Measurements from ENCODE around the gene EREG.
"Not testable (repeated sequence)": the region's sequence is repeated elsewhere in the genome, so short reads cannot be mapped to it uniquely, and the experiment has no call there.

EREG gene

GRCh38 chr4:74391890-74392475 is 27.0 kb downstream of the EREG start:
- no peak for DNase-seq

GRCh38 chr4:74394476-74395136 is 29.7 kb downstream of the EREG start:
- no peak for DNase-seq

- DNase-seq = no peak
Measured at GRCh38 chr4:74395633-74396032, 30.7 kb downstream of the EREG start.

DNA sequence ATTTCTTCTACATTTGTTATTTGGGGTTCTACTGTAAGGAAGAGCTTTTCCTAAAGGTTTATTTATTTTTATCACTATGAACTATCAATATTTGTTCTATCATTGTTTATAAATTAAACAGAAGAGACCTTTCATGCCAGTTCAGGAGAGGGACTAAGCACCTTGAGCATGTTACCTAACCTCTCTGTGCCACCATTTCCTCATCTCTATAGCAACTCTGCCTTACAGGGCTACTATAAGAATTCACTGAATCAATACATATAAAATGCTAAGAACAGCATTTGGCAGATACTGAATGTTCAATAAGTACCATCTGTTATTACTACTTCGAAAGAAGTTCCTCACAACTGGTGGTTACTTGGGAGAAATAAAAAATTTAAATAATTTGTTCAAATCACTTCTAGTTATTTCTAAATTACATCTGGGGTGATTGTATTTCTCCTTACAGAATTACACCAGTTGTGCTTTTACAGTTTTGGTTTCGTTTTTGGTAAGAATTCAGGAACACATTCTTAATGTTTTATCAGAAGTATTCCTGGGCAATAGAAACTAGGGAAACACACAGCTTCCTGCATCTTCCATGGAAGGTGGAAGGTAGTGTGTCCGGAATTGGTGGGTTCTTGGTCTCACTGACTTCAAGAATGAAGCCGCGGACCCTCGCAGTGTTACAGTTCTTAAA is 32.9 kb downstream of the EREG start:
- no peak for DNase-seq

DNA sequence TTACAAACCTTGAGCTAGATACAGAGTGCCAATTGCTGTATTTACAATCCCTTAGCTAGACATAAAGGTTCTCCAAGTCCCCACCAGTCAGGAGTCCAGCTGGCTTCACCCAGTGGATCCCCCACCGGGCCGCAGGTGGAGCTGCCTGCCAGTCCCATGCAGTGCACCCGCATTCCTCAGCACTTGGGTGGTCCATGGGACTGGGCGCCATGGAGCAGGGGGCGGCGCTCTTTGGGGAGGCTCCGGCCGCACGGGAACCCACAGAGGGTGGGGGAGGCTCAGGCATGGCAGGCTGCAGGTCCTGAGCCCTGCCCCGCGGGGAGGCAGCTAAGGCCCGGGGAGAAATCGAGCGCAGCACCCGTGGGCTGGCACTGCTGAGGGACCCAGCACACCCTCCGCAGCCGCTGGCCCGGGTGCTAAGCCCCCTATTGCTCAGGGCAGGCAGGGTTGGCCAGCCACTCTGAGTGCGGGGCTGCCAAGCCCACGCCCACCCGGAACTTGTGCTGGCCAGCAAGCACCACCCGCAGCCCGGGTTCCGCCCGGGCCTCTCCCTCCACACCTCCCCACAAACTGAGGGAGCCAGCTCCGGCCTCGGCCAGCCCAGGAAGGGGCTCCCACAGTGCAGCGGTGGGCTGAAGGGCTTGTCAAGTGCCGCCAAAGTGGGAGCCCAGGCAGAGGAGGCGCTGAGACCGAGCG is 34.1 kb downstream of the EREG start:
- DNase-seq = not testable (repeated sequence)

DNA sequence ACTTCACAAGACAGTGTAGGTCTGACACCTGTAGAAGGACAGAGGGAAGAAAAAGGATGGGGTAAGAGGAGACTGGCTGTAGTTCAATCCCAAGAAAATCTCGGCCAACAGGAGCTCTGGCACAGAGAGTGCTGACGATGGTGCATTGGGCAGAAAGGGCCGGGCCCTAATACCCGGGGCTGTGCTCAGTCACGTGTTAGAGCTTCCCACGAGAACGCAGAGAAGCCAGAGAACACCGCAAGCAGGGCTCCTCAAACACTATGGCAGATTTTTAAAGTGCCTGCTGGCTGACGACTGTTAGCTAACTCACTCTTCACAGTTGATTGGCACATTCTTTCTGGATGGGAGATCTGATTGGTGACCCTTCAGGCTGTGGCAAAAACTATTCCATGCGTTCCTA is 35.5 kb downstream of the EREG start:
- DNase-seq = no peak

- DNase-seq = no peak
Measured at GRCh38 chr4:74402692-74403456, 37.9 kb downstream of the EREG start.

DNA sequence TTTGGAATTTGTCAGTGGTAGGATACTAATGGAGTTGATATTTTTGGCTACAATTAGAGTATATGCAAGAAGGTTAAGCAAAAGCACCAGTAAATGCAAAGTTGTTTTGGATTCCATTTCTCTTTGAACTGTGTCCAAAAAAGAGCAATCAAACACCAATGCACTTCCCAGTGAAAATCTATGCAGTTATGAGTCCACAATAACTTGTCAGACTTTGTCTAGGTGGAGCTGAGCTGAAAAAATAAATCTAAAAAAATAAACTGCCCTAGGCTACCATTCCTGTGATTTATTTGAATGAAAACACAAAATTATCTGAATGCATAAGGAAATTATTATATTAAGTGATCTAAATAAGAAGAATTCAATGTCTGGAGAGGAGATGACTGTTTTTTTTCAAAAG is 42.9 kb downstream of the EREG start:
- no peak for DNase-seq

DNA sequence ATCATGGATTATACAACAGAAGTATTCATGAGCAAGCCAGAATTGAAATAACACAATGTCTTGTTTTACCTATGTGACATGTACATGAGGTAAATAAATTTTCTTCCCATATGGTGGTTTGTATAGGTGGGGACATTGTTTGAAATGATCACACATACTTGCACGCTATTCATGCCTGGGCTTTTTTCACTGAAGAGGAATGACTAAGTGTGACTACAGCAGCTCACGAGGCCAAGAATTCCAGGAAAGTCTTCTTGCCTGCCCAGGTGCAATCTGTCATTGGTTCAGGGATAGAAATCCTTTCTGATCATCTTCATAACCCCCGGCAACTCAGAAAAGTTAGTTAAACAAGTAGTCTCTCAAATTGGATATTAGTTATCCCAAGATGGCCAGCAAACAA is 43.7 kb downstream of the EREG start:
- no peak for DNase-seq

GRCh38 chr4:74410272-74410671 is 45.3 kb downstream of the EREG start:
- no peak for DNase-seq

- no peak for DNase-seq
Measured at GRCh38 chr4:74412225-74412624, 47.3 kb downstream of the EREG start.

- no peak for DNase-seq
Measured at GRCh38 chr4:74413265-74413664, 48.3 kb downstream of the EREG start.

DNA sequence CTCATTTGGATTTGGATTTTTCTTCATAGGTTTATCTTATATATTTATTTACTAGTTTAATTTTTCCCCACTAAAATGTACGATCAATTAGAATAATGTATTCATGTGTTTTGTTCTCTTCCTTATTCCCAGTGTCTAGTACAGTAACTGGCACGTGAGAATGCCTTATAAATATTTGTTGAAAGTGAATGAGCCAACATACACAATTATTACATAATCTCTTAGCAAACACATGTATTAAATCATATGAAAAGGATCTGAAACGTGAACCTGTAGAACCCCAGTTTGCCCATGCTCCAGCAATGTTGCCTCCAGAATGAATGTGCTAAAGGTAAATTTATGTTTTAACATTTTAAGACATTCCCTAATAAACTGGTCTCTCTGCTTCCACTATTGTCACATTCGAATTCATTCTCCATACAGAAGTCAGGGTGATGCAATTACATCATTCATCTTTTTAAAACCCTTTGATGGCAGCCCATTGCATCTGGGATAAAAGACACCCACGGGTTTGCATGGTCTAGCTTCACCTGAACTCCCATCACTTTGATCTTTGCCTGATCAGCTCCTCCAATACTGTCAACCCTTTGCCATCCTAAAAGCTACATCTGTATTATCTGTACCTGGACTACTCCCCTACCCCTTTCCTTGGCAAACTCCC is 49.3 kb downstream of the EREG start:
- DNase-seq = no peak

DNA sequence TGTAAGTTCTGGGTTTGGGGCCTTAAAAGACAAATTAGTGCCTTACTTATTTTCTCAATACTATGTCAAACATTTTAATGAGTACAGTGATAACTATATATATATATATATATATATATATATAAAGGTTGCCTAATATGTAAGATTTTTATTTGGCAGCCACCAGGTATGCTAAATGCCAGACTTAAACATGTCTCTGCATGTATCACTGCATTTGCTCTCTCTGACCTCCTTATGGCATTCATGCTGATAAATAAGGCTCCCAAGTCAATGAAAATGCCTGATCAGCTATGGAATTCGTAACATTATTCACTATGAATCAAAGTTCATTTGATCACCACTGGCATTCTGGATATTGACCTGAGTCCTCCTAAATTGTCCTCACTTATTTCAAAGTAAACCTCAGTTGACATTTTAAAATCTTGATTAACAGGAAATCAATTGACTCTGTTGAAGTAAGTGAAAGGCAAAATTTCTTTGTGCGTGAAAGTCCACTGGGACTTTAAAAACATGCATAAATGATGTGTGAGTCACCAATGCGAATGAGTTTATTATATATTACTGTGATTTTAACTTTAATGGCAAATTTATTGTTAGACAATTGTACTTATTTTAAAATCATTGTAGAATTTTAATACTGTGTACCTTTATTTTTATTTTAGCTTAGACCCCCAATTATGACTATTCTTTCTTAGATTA is 50.8 kb downstream of the EREG start:
- no peak for DNase-seq

DNA sequence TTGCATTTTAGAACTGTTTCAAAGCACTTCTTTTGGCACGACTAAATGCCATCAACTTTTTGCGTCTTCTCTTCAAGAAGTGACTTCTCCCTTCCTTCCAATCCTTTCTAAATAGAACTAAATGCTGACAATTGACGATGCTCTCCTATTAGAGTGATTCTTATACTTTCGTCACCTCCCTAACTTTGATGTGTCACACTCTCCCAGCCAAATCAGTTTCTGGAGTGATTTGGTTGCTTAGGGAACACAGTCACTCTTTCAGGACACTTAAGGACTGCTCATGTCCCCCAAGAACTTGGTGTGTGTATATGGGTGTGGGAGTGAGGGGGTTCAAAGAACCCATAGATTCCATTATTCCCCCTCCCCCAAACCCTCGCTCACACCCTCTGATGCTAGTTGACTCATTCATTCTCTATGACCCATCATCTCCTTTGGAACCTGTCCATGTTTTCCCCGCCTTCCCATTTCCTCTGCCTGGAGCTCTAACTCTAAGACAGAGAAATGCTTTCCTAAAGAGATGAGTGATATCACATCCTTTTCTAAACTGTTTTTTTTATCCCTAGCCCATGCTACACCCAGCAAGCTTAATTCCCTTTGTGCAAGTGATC is 53.2 kb downstream of the EREG start:
- no peak for DNase-seq

DNA sequence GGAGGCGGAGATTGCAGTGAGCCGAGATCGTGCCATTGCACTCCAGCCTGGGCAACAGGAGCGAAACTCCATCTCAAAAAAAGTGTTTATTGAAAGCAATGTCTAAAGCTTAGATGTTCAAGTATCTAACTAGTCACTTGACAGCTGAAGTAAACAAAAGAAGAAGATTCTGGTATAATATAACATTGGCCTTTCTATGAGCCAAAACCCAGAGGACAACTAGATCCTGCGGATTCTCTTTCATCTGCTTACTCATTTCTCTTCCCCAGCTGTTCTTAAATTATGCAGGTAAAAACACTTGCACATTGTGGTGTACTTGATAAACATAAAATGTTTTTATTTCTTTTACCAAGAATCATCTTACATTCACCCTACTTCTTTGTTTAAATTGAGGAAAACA is 55.9 kb downstream of the EREG start:
- no peak for DNase-seq

GRCh38 chr4:74423104-74423503 is 58.2 kb downstream of the EREG start:
- no peak for DNase-seq

DNA sequence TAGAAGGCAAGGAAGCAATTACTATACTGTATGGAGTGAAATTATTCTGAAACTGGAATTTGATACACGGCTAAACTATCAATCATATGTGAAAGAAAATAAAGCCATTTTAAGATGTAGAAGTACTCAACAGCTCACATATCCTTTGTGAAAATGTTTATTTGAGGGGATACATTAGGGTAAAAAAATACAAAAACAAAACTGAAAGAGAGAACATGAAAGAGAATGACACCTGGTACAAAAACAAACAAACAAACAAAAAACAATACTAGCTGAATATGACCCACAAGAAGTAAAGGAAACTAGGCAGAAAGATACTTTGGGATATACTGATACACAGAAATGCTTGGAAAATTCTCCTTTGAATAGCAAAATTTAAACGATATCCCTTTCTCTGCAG is 59.2 kb downstream of the EREG start:
- no peak for DNase-seq

- no peak for DNase-seq
Measured at GRCh38 chr4:74426101-74426500, 61.2 kb downstream of the EREG start.

- DNase-seq = no peak
Measured at GRCh38 chr4:74428276-74428675, 63.3 kb downstream of the EREG start.

DNA sequence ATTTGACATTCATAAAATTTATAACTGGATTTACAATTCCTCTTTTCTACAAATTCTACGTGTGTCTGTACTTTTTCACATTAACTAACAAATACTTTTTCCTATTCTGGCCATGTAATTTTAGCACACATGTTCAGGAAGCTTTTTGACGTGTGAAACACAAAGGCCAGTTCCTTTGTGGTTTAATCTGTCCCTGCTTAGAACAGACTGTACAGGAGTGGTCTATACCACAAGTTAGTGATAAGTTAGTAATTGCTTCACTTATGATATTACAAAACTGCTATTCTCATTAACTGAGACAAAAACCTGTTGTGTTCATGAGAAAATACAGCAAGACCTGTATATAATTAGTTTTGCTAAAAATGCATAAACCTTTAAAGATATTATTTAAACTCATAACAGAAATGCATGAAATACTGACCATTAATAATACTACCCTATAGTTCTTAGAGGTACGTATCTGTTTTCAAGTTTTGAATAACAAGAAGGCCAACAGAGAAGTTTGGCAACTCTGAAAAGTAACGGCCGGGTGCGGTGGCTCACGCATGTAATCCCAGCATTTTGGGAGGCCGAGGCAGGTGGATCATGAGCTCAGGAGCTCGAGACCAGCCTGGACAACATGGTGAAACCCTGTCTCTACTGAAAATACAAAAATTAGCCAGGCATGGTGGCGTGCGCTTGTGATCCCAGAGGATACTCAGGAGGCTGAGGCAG is 66.3 kb downstream of the EREG start:
- DNase-seq = no peak
